Keratinocyte (primary cell): ENCODE measurements around the gene EIF4E2.

Source experiments
- EZH2 ChIP-seq: IDR thresholded peaks from one replicate; pipeline ENCODE4 v1.6.1; 2012; ENCODE audit warnings: inconsistent platforms, mild to moderate bottlenecking, low read length, moderate library complexity
- TF ChIP-seq, protein P1 (sequence below), 3 experiments: IDR thresholded peaks in 1 of 3; conservative IDR thresholded peaks in 1 of 3; optimal IDR thresholded peaks in 1 of 3; 2 replicates in 2 of 3; 3 replicates in 1 of 3; pipeline versions ENCODE3 to v1.5.1; 2011; ENCODE audit warnings: low read length in 3 of 3, mild to moderate bottlenecking in 3 of 3, moderate library complexity in 2 of 3, control low read depth in 1 of 3, inconsistent platforms in 1 of 3; ENCODE audit not compliant: insufficient read depth in 2 of 3; ENCODE audit errors: extremely low read depth in 1 of 3

DNA sequence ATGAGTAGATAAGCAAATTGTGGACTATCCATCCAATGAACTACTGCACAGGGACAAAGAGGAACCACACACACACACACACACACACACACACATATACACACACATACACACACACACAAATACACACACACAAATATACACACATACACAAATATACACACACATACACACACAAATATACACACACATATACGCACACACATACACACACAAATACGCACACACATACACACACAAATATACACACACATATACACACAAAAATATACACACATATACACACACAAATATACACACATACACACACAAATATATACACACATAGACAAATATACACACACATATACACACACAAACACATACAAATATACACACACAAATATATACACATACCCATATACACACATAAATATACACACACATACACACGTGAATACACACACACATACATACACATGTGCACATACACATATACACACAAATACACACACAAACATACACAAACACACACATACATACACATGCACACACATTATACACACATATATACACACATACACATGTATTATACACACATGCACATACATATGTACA lies 63.1 kb downstream of the EIF4E2 start:
- TF ChIP-seq, protein P1, sequence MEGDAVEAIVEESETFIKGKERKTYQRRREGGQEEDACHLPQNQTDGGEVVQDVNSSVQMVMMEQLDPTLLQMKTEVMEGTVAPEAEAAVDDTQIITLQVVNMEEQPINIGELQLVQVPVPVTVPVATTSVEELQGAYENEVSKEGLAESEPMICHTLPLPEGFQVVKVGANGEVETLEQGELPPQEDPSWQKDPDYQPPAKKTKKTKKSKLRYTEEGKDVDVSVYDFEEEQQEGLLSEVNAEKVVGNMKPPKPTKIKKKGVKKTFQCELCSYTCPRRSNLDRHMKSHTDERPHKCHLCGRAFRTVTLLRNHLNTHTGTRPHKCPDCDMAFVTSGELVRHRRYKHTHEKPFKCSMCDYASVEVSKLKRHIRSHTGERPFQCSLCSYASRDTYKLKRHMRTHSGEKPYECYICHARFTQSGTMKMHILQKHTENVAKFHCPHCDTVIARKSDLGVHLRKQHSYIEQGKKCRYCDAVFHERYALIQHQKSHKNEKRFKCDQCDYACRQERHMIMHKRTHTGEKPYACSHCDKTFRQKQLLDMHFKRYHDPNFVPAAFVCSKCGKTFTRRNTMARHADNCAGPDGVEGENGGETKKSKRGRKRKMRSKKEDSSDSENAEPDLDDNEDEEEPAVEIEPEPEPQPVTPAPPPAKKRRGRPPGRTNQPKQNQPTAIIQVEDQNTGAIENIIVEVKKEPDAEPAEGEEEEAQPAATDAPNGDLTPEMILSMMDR (optimal IDR thresholded peaks at IDR 0.05 in 1 of 3, IDR thresholded peaks at IDR 0.05 in 1 of 3, conservative IDR thresholded peaks at IDR 0.05 in 1 of 3; ENCODE audit: extremely low read depth in 1 of 3, insufficient read depth in 2 of 3, low read length in 3 of 3): no peak
- TF ChIP-seq EZH2: no peak
